Esophagus squamous epithelium (tissue), 5 donors: ENCODE data around the gene ZNF738. TPM values are rescaled to one million over a fixed set of nuclear protein-coding genes. Genes with fewer than 3 reads are reported as not detected.
"Not testable (repeated sequence)": the region's sequence is repeated elsewhere in the genome, so short reads cannot be mapped to it uniquely, and the experiment has no call there.

ENCODE experiments used
- DNase-seq: peaks from one replicate; lab custom pipeline; 2025; lab: John Stamatoyannopoulos, UW
- H3K27ac ChIP-seq, 4 donors: fragments of 200-600 bp; sonication (generic); one replicate each; pipeline ENCODE4 v1.5.1; 2016 to 2019; ENCODE audit warnings: mild to moderate bottlenecking in 1 of 4
- H3K27me3 ChIP-seq, 4 donors: fragments of 200-600 bp; sonication (generic); 1 replicate in 3 of 4; 2 replicates in 1 of 4; pipeline versions ENCODE4 v1.5.1 to v1.6.0; 2017 to 2021; ENCODE audit warnings: antibody characterized with exemption in 1 of 4
- H3K36me3 ChIP-seq, 3 donors: fragments of 200-600 bp; sonication (generic); one replicate each; pipeline ENCODE4 v1.5.1; 2016 to 2019
- H3K4me1 ChIP-seq, 3 donors: fragments of 200-600 bp; sonication (generic); one replicate each; pipeline ENCODE4 v1.5.1; 2017 to 2019
- H3K4me3 ChIP-seq, 4 donors: fragments of 200-600 bp; sonication (generic); 1 replicate in 3 of 4; 2 replicates in 1 of 4; pipeline ENCODE4 v1.5.1; 2016 to 2019; ENCODE audit warnings: mild to moderate bottlenecking in 2 of 4, moderate library complexity in 1 of 4
- H3K9me3 ChIP-seq, 3 donors: fragments of 200-600 bp; sonication (generic); one replicate each; pipeline ENCODE4 v1.5.1; 2016 to 2019
- CTCF ChIP-seq, 6 experiments: fragments of 450-650 bp in 4 of 6; fragments of 200-600 bp in 2 of 6; sonication (generic) in 2 of 6; IDR thresholded peaks; one replicate each; pipeline ENCODE4 v1.5.1; 2016 to 2019; ENCODE audit warnings: antibody characterized with exemption in 6 of 6, mild to moderate bottlenecking in 4 of 6, moderate library complexity in 4 of 6
- POLR2A ChIP-seq, 4 donors: fragments of 450-650 bp; IDR thresholded peaks; one replicate each; pipeline ENCODE4 v1.6.1; 2017; ENCODE audit warnings: antibody characterized with exemption in 4 of 4, mild to moderate bottlenecking in 4 of 4, moderate library complexity in 3 of 4
- WGBS, 2 donors: methylation state at CpG; one replicate each; pipeline ENCODE4 v1.1.5; 2018; 5-methylcytosine and 5-hydroxymethylcytosine counted together
- intact Hi-C: fragments of 100-400 bp; cut with DNase I; formaldehyde crosslinking; loops from one replicate; pipeline ENCODE4 v1.15.0; 2022
- total RNA-seq, 4 donors: library from RNA; depleted of rRNA; stranded (reverse); fragments of >200 nt; gene quantifications; one replicate each; pipeline ENCODE4 v1.1.0, GENCODE V29; 2016
- donor health status: DM: yes; HTN: yes; CAD: no.

The ZNF738 gene
- total RNA-seq, 4 donors from 2014 or later = 2.2 to 4.1 (median 3.3) TPM

- TF ChIP-seq POLR2A (IDR thresholded peaks at IDR 0.05) = peak in 2 of 4 donors; percentile 64 to 73
- TF ChIP-seq CTCF (IDR thresholded peaks at IDR 0.05) = no peak
- intact Hi-C loops = no loop called here
- H3K36me3 ChIP-seq = peaks cover 0 to 34% (median 0%) of the 10 kb centered on the region in 3 donors
- peak within 1 kb of the TSS; percentile 92 to 98 (median 96) for H3K27ac ChIP-seq
- H3K27me3 ChIP-seq = no peaks in the 10 kb centered on the region
- peaks cover 0 to 14% (median 0%) of the 10 kb centered on the region in 3 donors for H3K9me3 ChIP-seq
- H3K4me1 ChIP-seq = peaks cover 0 to 25% (median 5%) of the 10 kb centered on the region in 3 donors
- peak within 1 kb of the TSS; percentile 50 to 82 (median 81) for H3K4me3 ChIP-seq
- WGBS, 2 donors = 1 to 3% methylated on average over 3 to 15 of the region's 32 CpGs
- peak; percentile 61 for DNase-seq
Observed at GRCh38 chr19:21328885-21329605, 29.8 kb upstream of the ZNF738 start, which contains the start of gene ZNF708. Gene ZNF708 (minus strand): TSS chr19:21329410. CDS start chr19:21329212, 198 bp downstream.

- DNase-seq = no peak
- Histone ChIP-seq H3K4me3 (no peak overlapping the region), H3K9me3 (peaks cover 0 to 55% (median 28%) of the 10 kb centered on the region in 3 donors), H3K36me3 (no peaks in the 10 kb centered on the region), H3K4me1 (no peaks in the 10 kb centered on the region), H3K27ac (no peak overlapping the region), H3K27me3 (no peaks in the 10 kb centered on the region)
- intact Hi-C loops = no loop called here
- 50 to 67% methylated on average over 2 of the region's 2 CpGs for WGBS, 2 donors
- TF ChIP-seq CTCF (IDR thresholded peaks at IDR 0.05) (no peak), POLR2A (IDR thresholded peaks at IDR 0.05) (no peak)
Observed at GRCh38 chr19:21335721-21336120, 23.1 kb upstream of the ZNF738 start.

- DNase-seq, intact Hi-C loops, H3K27ac ChIP-seq, H3K4me1 ChIP-seq, H3K36me3 ChIP-seq, H3K27me3 ChIP-seq, H3K4me3 ChIP-seq: not testable (repeated sequence)
- WGBS, 2 donors = 21 to 43% methylated on average over 2 of the region's 2 CpGs
- peaks cover 0 to 11% (median 0%) of the 10 kb centered on the region in 3 donors for H3K9me3 ChIP-seq
Observed at GRCh38 chr19:21344841-21345240, 14.0 kb upstream of the ZNF738 start.

GRCh38 chr19:21352830-21353229 lies 6.0 kb upstream of the ZNF738 start:
- TF ChIP-seq CTCF (IDR thresholded peaks at IDR 0.05) = no peak
- no peak for TF ChIP-seq POLR2A (IDR thresholded peaks at IDR 0.05)
- H3K27ac ChIP-seq = no peak overlapping the region
- intact Hi-C loops = no loop called here
- 35 to 83% methylated on average over 1 of the region's 2 CpGs for WGBS, 2 donors
- no peak overlapping the region for H3K4me3 ChIP-seq
- no peaks in the 10 kb centered on the region for H3K4me1 ChIP-seq
- no peaks in the 10 kb centered on the region for H3K27me3 ChIP-seq
- no peak for DNase-seq
- H3K36me3 ChIP-seq = no peaks in the 10 kb centered on the region
- no peaks in the 10 kb centered on the region for H3K9me3 ChIP-seq

GRCh38 chr19:21362291-21362690 lies 3.5 kb downstream of the ZNF738 start:
- DNase-seq = no peak
- no peak overlapping the region for H3K4me3 ChIP-seq
- H3K27ac ChIP-seq = no peak overlapping the region
- peaks cover 0 to 3% (median 0%) of the 10 kb centered on the region in 3 donors for H3K9me3 ChIP-seq
- peaks cover 0 to 50% (median 0%) of the 10 kb centered on the region in 3 donors for H3K36me3 ChIP-seq
- H3K27me3 ChIP-seq = no peaks in the 10 kb centered on the region
- 87 to 91% methylated on average over 3 of the region's 3 CpGs for WGBS, 2 donors
- intact Hi-C loops = no loop called here
- TF ChIP-seq POLR2A (IDR thresholded peaks at IDR 0.05) = no peak
- no peak for TF ChIP-seq CTCF (IDR thresholded peaks at IDR 0.05)
- H3K4me1 ChIP-seq = peaks cover 0 to 11% (median 0%) of the 10 kb centered on the region in 3 donors
